ENCODE data around the gene RFTN1. TPM values are rescaled to one million over a fixed set of nuclear protein-coding genes. Genes with fewer than 3 reads are reported as not detected.

The RFTN1 gene
- total and polyA plus RNA-seq, 4 donors: 4.4 to 20.4 (median 11.9) TPM

DNA sequence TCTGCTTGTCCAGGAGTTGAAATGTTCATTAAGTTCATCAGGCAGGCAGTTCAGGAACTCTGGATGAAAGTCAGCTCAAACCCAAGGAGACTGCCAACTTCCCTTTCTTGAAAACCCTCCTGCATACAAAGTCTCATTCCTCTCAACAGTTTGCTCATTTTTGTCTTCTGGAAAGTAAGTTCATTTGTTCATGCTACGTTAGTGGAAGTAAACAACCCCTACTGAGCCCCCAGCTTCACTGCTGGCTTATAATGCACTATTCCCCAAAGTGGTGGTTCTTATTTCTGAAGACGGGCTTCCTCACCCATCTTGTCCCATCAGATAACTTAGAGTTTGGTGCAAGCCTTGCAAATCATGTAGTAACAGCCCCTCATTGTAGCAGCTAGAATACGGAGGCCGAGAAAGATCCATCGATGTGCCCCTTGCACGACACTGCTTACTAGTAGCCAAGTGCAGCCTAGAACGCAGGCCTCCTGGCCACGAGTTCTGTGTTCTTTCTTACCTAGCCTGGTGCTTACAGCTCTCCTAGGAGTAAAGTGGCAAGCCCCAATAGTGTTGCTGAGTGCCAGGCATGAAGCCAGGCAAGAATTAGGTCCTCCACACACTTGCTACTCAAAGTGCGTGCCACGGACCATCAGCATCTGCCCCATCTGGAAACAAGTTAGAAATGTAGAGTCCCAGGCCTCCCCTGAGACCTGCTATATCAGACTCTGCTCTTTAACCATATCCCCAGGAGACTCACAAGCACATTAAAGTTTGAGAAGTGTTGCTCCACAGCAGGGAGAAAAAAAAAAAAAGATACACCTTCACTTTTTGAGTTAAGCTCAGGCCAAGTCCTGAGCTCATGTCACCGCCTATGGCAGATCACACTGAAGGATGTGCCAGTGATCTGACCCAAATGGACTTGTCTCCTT, 82.5 kb downstream of the RFTN1 start:
- 97% methylated on average over 11 of the region's 11 CpGs for WGBS
- TF ChIP-seq FOXA1 (IDR thresholded peaks at IDR 0.05) (no peak), RAD21 (IDR thresholded peaks at IDR 0.05) (no peak), TAF1 (conservative IDR thresholded peaks at IDR 0.05) (no peak), SP1 (IDR thresholded peaks at IDR 0.05) (no peak), ZBTB33 (IDR thresholded peaks at IDR 0.05) (no peak), JUND (IDR thresholded peaks at IDR 0.05) (no peak), YY1 (IDR thresholded peaks at IDR 0.05) (no peak), RXRA (IDR thresholded peaks at IDR 0.05) (no peak)
- TF ChIP-seq, protein P1, sequence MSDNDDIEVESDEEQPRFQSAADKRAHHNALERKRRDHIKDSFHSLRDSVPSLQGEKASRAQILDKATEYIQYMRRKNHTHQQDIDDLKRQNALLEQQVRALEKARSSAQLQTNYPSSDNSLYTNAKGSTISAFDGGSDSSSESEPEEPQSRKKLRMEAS (IDR thresholded peaks at IDR 0.05): no peak
- TF ChIP-seq, protein P2, sequence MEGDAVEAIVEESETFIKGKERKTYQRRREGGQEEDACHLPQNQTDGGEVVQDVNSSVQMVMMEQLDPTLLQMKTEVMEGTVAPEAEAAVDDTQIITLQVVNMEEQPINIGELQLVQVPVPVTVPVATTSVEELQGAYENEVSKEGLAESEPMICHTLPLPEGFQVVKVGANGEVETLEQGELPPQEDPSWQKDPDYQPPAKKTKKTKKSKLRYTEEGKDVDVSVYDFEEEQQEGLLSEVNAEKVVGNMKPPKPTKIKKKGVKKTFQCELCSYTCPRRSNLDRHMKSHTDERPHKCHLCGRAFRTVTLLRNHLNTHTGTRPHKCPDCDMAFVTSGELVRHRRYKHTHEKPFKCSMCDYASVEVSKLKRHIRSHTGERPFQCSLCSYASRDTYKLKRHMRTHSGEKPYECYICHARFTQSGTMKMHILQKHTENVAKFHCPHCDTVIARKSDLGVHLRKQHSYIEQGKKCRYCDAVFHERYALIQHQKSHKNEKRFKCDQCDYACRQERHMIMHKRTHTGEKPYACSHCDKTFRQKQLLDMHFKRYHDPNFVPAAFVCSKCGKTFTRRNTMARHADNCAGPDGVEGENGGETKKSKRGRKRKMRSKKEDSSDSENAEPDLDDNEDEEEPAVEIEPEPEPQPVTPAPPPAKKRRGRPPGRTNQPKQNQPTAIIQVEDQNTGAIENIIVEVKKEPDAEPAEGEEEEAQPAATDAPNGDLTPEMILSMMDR (IDR thresholded peaks at IDR 0.05; ENCODE audit: low read depth, low read length, missing input control): no peak
- TF ChIP-seq, protein P3, sequence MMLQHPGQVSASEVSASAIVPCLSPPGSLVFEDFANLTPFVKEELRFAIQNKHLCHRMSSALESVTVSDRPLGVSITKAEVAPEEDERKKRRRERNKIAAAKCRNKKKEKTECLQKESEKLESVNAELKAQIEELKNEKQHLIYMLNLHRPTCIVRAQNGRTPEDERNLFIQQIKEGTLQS (IDR thresholded peaks at IDR 0.05): no peak
- Histone ChIP-seq H3K9ac (ENCODE audit: low read depth in 1 of 2, low read length in 2 of 2) (no peak overlapping the region), H3K4me3 (ENCODE audit: low read depth in 1 of 3, low read length in 3 of 3) (no peak overlapping the region), H3K36me3 (ENCODE audit: control insufficient read depth in 4 of 4, insufficient read depth in 3 of 4, low read depth in 1 of 4, low read length in 3 of 4) (peaks cover 0 to 14% (median 7%) of the 10 kb centered on the region in 4 donors), H3K27me3 (ENCODE audit: control insufficient read depth in 4 of 4, insufficient read depth in 4 of 4, low read length in 3 of 4) (no peaks in the 10 kb centered on the region), H3K27ac (ENCODE audit: low read depth in 1 of 2, low read length in 2 of 2) (no peak overlapping the region), H3K9me3 (ENCODE audit: control insufficient read depth in 4 of 4, low read length in 3 of 4) (no peaks in the 10 kb centered on the region), H3K4me1 (ENCODE audit: control insufficient read depth in 4 of 4, insufficient read depth in 4 of 4, low read length in 3 of 4) (peaks cover 0 to 3% (median 0%) of the 10 kb centered on the region in 4 donors)
- no peak for DNase-seq (ENCODE audit: low spot score)

- Histone ChIP-seq H3K36me3 (ENCODE audit: control insufficient read depth in 4 of 4, insufficient read depth in 3 of 4, low read depth in 1 of 4, low read length in 3 of 4) (peaks cover 0 to 14% (median 7%) of the 10 kb centered on the region in 4 donors), H3K27me3 (ENCODE audit: control insufficient read depth in 4 of 4, insufficient read depth in 4 of 4, low read length in 3 of 4) (no peaks in the 10 kb centered on the region), H3K27ac (ENCODE audit: low read depth in 1 of 2, low read length in 2 of 2) (no peak overlapping the region), H3K4me3 (ENCODE audit: low read depth in 1 of 3, low read length in 3 of 3) (no peak overlapping the region), H3K4me1 (ENCODE audit: control insufficient read depth in 4 of 4, insufficient read depth in 4 of 4, low read length in 3 of 4) (peaks cover 0 to 3% (median 0%) of the 10 kb centered on the region in 4 donors), H3K9me3 (ENCODE audit: control insufficient read depth in 4 of 4, low read length in 3 of 4) (no peaks in the 10 kb centered on the region), H3K9ac (ENCODE audit: low read depth in 1 of 2, low read length in 2 of 2) (no peak overlapping the region)
- DNase-seq (ENCODE audit: low spot score): no peak
- 86% methylated on average over 1 of the region's 1 CpG for WGBS
- TF ChIP-seq, protein P2 (IDR thresholded peaks at IDR 0.05; ENCODE audit: low read depth, low read length, missing input control): no peak
- TF ChIP-seq SP1 (IDR thresholded peaks at IDR 0.05): no peak
- no peak for TF ChIP-seq EGR1 (IDR thresholded peaks at IDR 0.05; ENCODE audit: low read depth in 2 of 2)
- TF ChIP-seq, protein P3 (IDR thresholded peaks at IDR 0.05): no peak
- TF ChIP-seq, protein P1 (IDR thresholded peaks at IDR 0.05): no peak
- TF ChIP-seq FOXA1 (IDR thresholded peaks at IDR 0.05): no peak
- TF ChIP-seq HNF4G (IDR thresholded peaks at IDR 0.05): no peak
- no peak for TF ChIP-seq NR2F2 (IDR thresholded peaks at IDR 0.05)
- no peak for TF ChIP-seq RXRA (IDR thresholded peaks at IDR 0.05)
- TF ChIP-seq GABPA (IDR thresholded peaks at IDR 0.05 in 1 of 2, conservative IDR thresholded peaks at IDR 0.05 in 1 of 2): no peak
- no peak for TF ChIP-seq REST (IDR thresholded peaks at IDR 0.05)
- no peak for TF ChIP-seq FOXA2 (IDR thresholded peaks at IDR 0.05)
- TF ChIP-seq HNF4A (conservative IDR thresholded peaks at IDR 0.05): no peak
- TF ChIP-seq YY1 (IDR thresholded peaks at IDR 0.05): no peak
- no peak for TF ChIP-seq TAF1 (conservative IDR thresholded peaks at IDR 0.05)
Measured at GRCh38 chr3:16429086-16429485, 84.4 kb downstream of the RFTN1 start.

Measured in liver (tissue), 9 donors.